HEK293 (cell line): ENCODE results near the gene ANKRD53.

ENCODE experiments used
- CTCF ChIA-PET: fragments of 350-600 bp; formaldehyde crosslinking; extraction: SDS; loops from one replicate; lab custom pipeline; 2021; ENCODE audit warnings: antibody characterized with exemption; lab: Yijun Ruan, JAX
- POLR2A ChIA-PET: fragments of 300-600 bp; formaldehyde crosslinking; extraction: SDS; loops from one replicate; lab custom pipeline; 2020; ENCODE audit warnings: antibody characterized with exemption, inconsistent platforms; lab: Yijun Ruan, JAX
- H3K27ac ChIP-seq: fragments of 200-500 bp; sonication (Bioruptor generic); 2 replicates; pipeline ENCODE4 v1.5.1; 2014; ENCODE audit warnings: low read depth, low read length, control low read depth, inconsistent platforms; ENCODE audit errors: extremely low read depth
- H3K36me3 ChIP-seq, 2 experiments: fragments of 200-500 bp in 1 of 2; sonication (Bioruptor generic) in 1 of 2; 1 replicate in 1 of 2; 2 replicates in 1 of 2; pipeline ENCODE4 v1.5.1; 2014 to 2017; ENCODE audit warnings: inconsistent platforms in 2 of 2, low read length in 2 of 2; ENCODE audit not compliant: control insufficient read depth in 2 of 2, insufficient read depth in 1 of 2
- H3K4me1 ChIP-seq: fragments of 200-500 bp; sonication (Bioruptor generic); 2 replicates; pipeline ENCODE4 v1.5.1; 2014; ENCODE audit warnings: mild to moderate bottlenecking, low read length, inconsistent platforms; ENCODE audit not compliant: control insufficient read depth, insufficient read depth
- H3K4me3 ChIP-seq: 2 replicates; pipeline ENCODE4 v1.5.1; 2011; ENCODE audit warnings: low read depth, mild to moderate bottlenecking, control low read depth, low read length, moderate library complexity
- H3K9me3 ChIP-seq: fragments of 200-500 bp; sonication (Bioruptor generic); 2 replicates; pipeline ENCODE4 v1.5.1; 2014; ENCODE audit warnings: low read depth, low read length, inconsistent platforms; ENCODE audit not compliant: control insufficient read depth, insufficient read depth
- GLI2 ChIP-seq: fragments of 450-650 bp; formaldehyde crosslinking; IDR thresholded peaks from 2 replicates; pipeline ENCODE4; 2017; ENCODE audit warnings: missing biosample characterization, missing genetic modification characterization, low read depth, borderline replicate concordance
- HOXD13 ChIP-seq: sonication (generic); formaldehyde crosslinking; IDR thresholded peaks from 2 replicates; pipeline ENCODE4 v1.8.0; 2022; ENCODE audit warnings: missing genetic modification reagents, borderline replicate concordance
- MEIS1 ChIP-seq: sonication (generic); formaldehyde crosslinking; IDR thresholded peaks from 2 replicates; pipeline ENCODE4 v1.8.1; 2022; ENCODE audit warnings: missing genetic modification reagents, mild to moderate bottlenecking, borderline replicate concordance
- SALL2 ChIP-seq: fragments of 450-650 bp; formaldehyde crosslinking; IDR thresholded peaks from 2 replicates; pipeline ENCODE4 v1.5.0; 2017; ENCODE audit warnings: missing biosample characterization, mild to moderate bottlenecking, missing genetic modification characterization, borderline replicate concordance
- SETDB1 ChIP-seq: IDR thresholded peaks from one replicate; pipeline ENCODE4 v1.6.1; 2017; ENCODE audit warnings: mild to moderate bottlenecking, low read length, moderate library complexity, mixed read lengths; ENCODE audit not compliant: insufficient read length
- ZBTB17 ChIP-seq: fragments of 450-650 bp; formaldehyde crosslinking; IDR thresholded peaks from 2 replicates; pipeline ENCODE4 v1.5.1; 2016; ENCODE audit warnings: missing biosample characterization, missing genetic modification characterization
- ZBTB20 ChIP-seq: fragments of 450-650 bp; formaldehyde crosslinking; IDR thresholded peaks from 2 replicates; pipeline ENCODE4 v1.5.1; 2016; ENCODE audit warnings: missing biosample characterization, missing genetic modification characterization
- ZBTB48 ChIP-seq: fragments of 450-650 bp; formaldehyde crosslinking; IDR thresholded peaks from 2 replicates; pipeline ENCODE4 v1.5.1; 2016; ENCODE audit warnings: missing biosample characterization, missing genetic modification characterization
- ZNF175 ChIP-seq: fragments of 450-650 bp; formaldehyde crosslinking; IDR thresholded peaks from 2 replicates; pipeline ENCODE4 v1.5.1; 2016; ENCODE audit warnings: missing biosample characterization, missing genetic modification characterization
- ZNF221 ChIP-seq: fragments of 450-650 bp; formaldehyde crosslinking; IDR thresholded peaks from 2 replicates; pipeline ENCODE4 v1.5.1; 2017; ENCODE audit warnings: missing biosample characterization, missing genetic modification characterization, borderline replicate concordance
- ZNF24 ChIP-seq: fragments of 450-650 bp; formaldehyde crosslinking; IDR thresholded peaks from 2 replicates; pipeline ENCODE4 v1.5.1; 2016; ENCODE audit warnings: missing biosample characterization, missing genetic modification characterization
- ZNF266 ChIP-seq: fragments of 450-650 bp; formaldehyde crosslinking; IDR thresholded peaks from 2 replicates; pipeline ENCODE4 v1.5.1; 2016; ENCODE audit warnings: missing biosample characterization, missing genetic modification characterization, low read depth
- ZNF404 ChIP-seq: fragments of 450-650 bp; formaldehyde crosslinking; IDR thresholded peaks from 2 replicates; pipeline ENCODE4 v1.5.1; 2017; ENCODE audit warnings: missing biosample characterization, missing genetic modification characterization
- ZNF423 ChIP-seq: fragments of 450-650 bp; formaldehyde crosslinking; IDR thresholded peaks from 2 replicates; pipeline ENCODE4 v1.5.1; 2016; ENCODE audit warnings: missing biosample characterization, missing genetic modification characterization
- ZNF433 ChIP-seq: fragments of 450-650 bp; formaldehyde crosslinking; IDR thresholded peaks from 2 replicates; pipeline ENCODE4 v1.5.1; 2016; ENCODE audit warnings: missing biosample characterization, missing genetic modification characterization, low read depth
- ZNF560 ChIP-seq: fragments of 450-650 bp; formaldehyde crosslinking; IDR thresholded peaks from 2 replicates; pipeline ENCODE4 v1.5.1; 2017; ENCODE audit warnings: missing biosample characterization, missing genetic modification characterization, borderline replicate concordance
- ZNF747 ChIP-seq: fragments of 450-650 bp; formaldehyde crosslinking; IDR thresholded peaks from 2 replicates; pipeline ENCODE4 v1.5.1; 2016; ENCODE audit warnings: missing biosample characterization, missing genetic modification characterization
- ZNF776 ChIP-seq: fragments of 450-650 bp; formaldehyde crosslinking; IDR thresholded peaks from 2 replicates; pipeline ENCODE4 v1.5.0; 2017; ENCODE audit warnings: missing biosample characterization, missing genetic modification characterization, borderline replicate concordance
- ZSCAN30 ChIP-seq: fragments of 450-650 bp; IDR thresholded peaks from 2 replicates; pipeline ENCODE4 v1.5.1; 2018; ENCODE audit warnings: missing biosample characterization, mild to moderate bottlenecking, missing genetic modification characterization, moderate library complexity
- TF ChIP-seq, protein P1 (sequence below): sonication (generic); formaldehyde crosslinking; IDR thresholded peaks from 2 replicates; pipeline ENCODE4 v1.8.1; 2022; ENCODE audit warnings: mild to moderate bottlenecking, moderate library complexity, missing genetic modification reagents
- TF ChIP-seq, protein P2 (sequence below): fragments of 450-650 bp; formaldehyde crosslinking; IDR thresholded peaks from 2 replicates; pipeline ENCODE4 v1.5.1; 2016; ENCODE audit warnings: missing biosample characterization, missing genetic modification characterization
- TF ChIP-seq, protein P3 (sequence below): fragments of 450-650 bp; formaldehyde crosslinking; IDR thresholded peaks from 2 replicates; pipeline ENCODE4 v1.5.1; 2016; ENCODE audit warnings: missing biosample characterization, missing genetic modification characterization

The ANKRD53 gene

GRCh38 chr2:70974592-70974991 lies 3.8 kb upstream of the ANKRD53 start:
- no peaks in the 10 kb centered on the region for H3K36me3 ChIP-seq
- ChIA-PET CTCF (interaction anchor here (0.7 to 3.9 kb wide), 5 partner anchors 24 to 637 kb away, joined by 3 to 27 read pairs (median 7); no protein-coding TSS in a partner anchor), POLR2A (no interaction called here)

DNA sequence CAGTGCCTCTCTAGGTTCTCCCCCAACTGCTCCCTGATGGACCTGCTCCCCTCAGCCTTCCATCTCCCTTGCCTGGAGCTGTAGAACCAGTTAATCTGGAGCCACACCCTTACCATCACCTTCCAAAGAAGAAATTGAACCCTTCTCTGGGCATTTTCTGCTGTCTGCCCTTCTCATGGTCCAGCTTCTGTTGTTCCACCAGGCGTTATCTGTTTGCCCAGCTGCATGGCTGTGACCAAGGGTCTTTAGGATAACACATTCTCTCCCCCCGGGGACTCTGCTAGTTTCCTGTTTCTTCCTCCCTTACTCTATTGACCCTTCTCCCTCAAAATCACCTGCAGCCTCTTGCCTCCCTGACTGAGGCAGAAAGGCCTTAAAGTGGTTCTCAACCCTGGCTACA lies 3.2 kb upstream of the ANKRD53 start:
- CTCF ChIA-PET = interaction anchor here (1.1 to 3.9 kb wide), 3 partner anchors 25 to 103 kb away, joined by 3 to 27 read pairs (median 4); no protein-coding TSS in a partner anchor
- no peak overlapping the region for H3K4me3 ChIP-seq
- TF ChIP-seq ZNF266 (tag by site-specific recombination) (no peak), ZNF175 (tag by site-specific recombination) (no peak), ZNF560 (tag by site-specific recombination) (no peak), ZNF433 (no peak), ZNF747 (tag by site-specific recombination) (no peak), ZNF423 (tag by site-specific recombination) (no peak), ZNF221 (tag by site-specific recombination) (no peak), ZNF404 (tag by site-specific recombination) (no peak), ZBTB17 (tag by site-specific recombination) (no peak), ZNF24 (tag by site-specific recombination) (no peak), MEIS1 (CRISPR knock-in tag) (no peak), GLI2 (tag by site-specific recombination) (no peak), ZBTB20 (tag by site-specific recombination) (no peak), SALL2 (tag by site-specific recombination) (no peak)
- TF ChIP-seq, protein P1, sequence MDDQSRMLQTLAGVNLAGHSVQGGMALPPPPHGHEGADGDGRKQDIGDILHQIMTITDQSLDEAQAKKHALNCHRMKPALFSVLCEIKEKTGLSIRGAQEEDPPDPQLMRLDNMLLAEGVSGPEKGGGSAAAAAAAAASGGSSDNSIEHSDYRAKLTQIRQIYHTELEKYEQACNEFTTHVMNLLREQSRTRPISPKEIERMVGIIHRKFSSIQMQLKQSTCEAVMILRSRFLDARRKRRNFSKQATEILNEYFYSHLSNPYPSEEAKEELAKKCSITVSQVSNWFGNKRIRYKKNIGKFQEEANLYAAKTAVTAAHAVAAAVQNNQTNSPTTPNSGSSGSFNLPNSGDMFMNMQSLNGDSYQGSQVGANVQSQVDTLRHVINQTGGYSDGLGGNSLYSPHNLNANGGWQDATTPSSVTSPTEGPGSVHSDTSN (CRISPR knock-in tag) = no peak
- TF ChIP-seq, protein P2, sequence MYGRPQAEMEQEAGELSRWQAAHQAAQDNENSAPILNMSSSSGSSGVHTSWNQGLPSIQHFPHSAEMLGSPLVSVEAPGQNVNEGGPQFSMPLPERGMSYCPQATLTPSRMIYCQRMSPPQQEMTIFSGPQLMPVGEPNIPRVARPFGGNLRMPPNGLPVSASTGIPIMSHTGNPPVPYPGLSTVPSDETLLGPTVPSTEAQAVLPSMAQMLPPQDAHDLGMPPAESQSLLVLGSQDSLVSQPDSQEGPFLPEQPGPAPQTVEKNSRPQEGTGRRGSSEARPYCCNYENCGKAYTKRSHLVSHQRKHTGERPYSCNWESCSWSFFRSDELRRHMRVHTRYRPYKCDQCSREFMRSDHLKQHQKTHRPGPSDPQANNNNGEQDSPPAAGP (tag by site-specific recombination) = no peak
- TF ChIP-seq, all 188 proteins: peak for 0
- no peaks in the 10 kb centered on the region for H3K9me3 ChIP-seq
- no peaks in the 10 kb centered on the region for H3K4me1 ChIP-seq
- POLR2A ChIA-PET = no interaction called here
- H3K36me3 ChIP-seq = no peaks in the 10 kb centered on the region; a peak in 1 of 3 replicates
- no peak overlapping the region for H3K27ac ChIP-seq

More at GRCh38 chr2:70974592-70974991, 3.8 kb upstream of the ANKRD53 start:
- no peak overlapping the region for H3K4me3 ChIP-seq
- no peak overlapping the region for H3K27ac ChIP-seq
- TF ChIP-seq ZSCAN30 (tag by site-specific recombination) (no peak), ZNF404 (tag by site-specific recombination) (no peak), HOXD13 (CRISPR knock-in tag) (no peak), ZNF776 (tag by site-specific recombination) (no peak), ZBTB48 (tag by site-specific recombination) (no peak), ZNF560 (tag by site-specific recombination) (no peak), SETDB1 (no peak)
- TF ChIP-seq, protein P3, sequence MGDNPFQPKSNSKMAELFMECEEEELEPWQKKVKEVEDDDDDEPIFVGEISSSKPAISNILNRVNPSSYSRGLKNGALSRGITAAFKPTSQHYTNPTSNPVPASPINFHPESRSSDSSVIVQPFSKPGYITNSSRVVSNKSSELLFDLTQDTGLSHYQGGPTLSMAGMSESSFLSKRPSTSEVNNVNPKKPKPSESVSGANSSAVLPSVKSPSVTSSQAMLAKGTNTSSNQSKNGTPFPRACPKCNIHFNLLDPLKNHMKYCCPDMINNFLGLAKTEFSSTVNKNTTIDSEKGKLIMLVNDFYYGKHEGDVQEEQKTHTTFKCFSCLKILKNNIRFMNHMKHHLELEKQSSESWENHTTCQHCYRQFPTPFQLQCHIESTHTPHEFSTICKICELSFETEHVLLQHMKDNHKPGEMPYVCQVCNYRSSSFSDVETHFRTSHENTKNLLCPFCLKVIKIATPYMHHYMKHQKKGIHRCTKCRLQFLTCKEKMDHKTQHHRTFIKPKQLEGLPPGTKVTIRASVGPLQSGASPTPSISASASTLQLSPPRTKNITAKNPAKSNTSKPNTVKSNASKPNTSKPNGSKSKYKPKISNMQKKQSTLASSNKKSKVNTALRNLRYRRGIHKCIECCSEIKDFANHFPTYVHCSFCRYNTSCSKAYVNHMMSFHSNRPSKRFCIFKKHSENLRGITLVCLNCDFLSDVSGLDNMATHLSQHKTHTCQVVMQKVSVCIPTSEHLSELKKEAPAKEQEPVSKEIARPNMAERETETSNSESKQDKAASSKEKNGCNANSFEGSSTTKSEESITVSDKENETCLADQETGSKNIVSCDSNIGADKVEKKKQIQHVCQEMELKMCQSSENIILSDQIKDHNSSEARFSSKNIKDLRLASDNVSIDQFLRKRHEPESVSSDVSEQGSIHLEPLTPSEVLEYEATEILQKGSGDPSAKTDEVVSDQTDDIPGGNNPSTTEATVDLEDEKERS (tag by site-specific recombination) = no peak
- TF ChIP-seq, all 188 proteins: peak for 0
- no peaks in the 10 kb centered on the region for H3K4me1 ChIP-seq
- no peaks in the 10 kb centered on the region for H3K9me3 ChIP-seq
